HG02623 (cell line): ENCODE measurements around the gene COA1.
"Not testable (repeated sequence)": the region's sequence is repeated elsewhere in the genome, so short reads cannot be mapped to it uniquely, and the experiment has no call there.

Source experiments
- ATAC-seq: cut with Tn5 transposase; IDR thresholded peaks from one replicate; pipeline ENCODE4 v1.9.1; 2021; ENCODE audit warnings: moderate library complexity; ENCODE audit not compliant: unreplicated experiment

The COA1 gene

DNA sequence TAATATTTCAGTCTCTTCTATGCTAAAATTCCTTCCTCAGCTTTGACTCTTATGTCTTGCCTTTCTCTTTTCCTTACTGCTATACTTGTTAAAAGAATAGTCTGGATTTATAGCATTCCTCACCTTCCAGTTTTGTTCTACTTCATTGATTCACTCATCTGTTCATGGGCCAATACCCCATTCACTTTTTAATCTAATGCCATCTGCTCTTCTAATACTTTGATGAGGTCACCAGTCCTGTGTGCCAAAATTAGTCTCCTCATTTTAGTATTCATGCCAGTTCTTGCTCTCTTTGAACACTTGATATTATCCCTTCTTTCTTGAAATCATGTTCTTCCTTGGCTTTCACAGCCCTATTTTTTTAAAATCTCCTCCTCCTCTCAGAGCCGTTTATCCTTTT is 127.1 kb downstream of the COA1 start:
- no peak for ATAC-seq

DNA sequence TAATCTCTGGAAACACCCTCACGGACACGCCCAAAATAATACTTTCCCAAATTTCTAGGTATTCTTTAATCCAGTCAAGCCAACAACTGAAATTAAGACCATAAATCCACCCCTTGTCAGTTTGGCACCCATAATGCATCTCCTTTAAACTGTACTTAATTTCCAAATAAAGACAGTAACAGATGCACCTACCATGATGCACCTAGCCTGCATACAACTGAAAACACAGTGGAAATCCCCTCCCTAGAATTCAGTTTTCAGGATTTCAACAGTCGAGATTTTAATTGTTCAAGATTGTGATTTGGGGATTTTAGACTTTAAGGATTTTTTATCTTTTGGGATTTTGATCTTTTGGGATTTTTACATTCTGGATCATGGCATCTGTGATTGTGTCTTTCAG is 129.3 kb downstream of the COA1 start:
- ATAC-seq: no peak

- ATAC-seq: not testable (repeated sequence)
Observed at GRCh38 chr7:43596426-43596825, 132.9 kb downstream of the COA1 start.

GRCh38 chr7:43594020-43594419 is 135.3 kb downstream of the COA1 start:
- ATAC-seq: no peak

DNA sequence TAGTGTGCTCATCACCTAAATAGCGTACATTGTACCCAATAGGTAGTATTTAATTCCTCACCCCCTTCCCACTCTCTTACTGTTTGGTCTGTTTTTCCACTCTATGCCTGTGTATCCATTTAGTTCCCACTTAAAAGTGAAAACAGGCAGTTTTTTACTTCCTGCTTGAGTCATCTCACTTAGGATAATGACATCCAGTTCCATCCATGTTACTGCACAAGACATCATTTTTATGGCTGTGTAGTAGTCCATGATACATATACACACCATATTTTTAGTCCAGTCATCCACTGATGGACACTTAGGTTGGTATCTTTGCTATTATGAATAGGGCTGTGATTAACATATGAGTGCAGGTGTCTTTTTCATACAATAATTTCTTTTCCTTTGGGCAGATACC is 136.3 kb downstream of the COA1 start:
- ATAC-seq: no peak

GRCh38 chr7:43592326-43592725 is 137.0 kb downstream of the COA1 start:
- no peak for ATAC-seq

DNA sequence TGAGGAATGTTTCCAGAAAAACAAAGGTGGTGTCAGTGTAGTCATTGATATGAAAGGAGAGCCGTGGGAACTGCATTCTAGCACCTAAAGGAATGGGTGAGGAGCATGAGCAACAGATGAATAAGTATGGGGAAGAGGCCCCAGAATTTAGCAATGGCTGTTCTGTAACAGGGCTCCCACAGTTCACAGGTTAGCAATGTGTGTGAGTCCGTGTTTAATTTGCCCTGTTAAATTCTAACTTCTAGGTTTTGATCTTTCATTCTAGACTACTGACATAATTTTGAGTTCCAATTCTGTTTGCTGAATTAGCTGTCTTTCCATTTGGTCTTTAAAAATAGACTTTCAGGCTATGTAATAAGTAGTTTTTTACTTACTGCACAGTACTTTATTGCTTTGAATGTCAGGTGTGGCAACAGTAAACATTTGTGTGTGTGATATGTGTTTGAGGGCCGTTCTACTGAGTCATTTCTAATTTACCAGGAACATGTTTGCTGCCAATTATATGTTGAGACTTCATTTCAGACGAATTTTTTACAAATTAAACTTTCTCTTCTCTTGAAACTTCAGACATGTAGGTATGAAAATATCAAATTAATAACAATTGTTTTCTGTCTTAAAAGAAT is 137.7 kb downstream of the COA1 start:
- no peak for ATAC-seq

DNA sequence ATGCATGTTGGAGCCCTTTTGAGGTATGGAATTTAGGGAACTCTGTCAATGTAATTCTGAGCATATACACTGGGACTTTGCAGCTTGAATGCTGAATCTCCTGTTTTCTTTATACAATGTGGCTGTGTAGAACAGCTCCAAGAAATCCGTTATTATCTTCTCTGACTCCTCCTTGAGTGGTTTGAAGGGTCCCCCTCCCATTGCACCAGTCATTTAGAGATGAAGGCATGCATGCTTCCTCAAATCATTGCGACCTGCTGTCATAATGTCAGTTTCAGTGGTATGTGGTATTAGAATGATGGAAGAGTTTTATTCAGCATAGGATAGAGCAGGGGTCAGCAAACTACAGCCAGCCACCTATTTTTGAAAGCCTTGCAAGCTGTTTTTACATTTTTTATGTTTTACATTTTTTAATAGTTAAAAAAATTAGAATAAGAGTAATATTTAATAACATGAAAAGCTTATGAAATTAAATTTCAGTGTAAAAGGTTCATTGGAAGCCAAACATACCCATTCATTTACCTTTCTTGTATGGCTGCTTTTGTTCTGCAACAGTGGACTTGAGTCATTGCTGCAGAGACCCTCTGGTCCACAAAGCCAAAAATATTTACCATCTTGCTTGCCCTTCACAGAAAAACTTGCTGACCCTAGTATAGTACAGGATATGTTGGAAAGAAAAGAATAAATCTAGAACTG is 138.3 kb downstream of the COA1 start:
- peak; percentile 70 for ATAC-seq

DNA sequence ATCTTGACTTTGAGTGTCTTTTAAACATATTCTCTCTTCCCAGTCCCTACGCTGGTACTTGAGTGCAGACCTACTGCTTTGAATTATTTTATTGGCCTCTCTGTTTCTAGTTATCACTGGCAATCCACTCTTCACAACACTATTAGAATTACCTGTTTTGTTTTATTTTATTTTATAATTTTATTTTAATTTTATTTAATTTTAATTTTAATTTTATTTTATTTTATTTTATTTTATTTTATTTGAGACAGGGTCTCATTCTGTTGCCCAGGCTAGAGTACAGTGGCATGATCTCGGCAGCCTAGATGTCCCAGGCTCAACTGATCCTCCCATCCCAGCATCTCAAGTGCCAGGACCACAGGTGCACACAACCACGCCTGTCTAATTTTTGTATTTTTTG is 139.6 kb downstream of the COA1 start:
- no peak for ATAC-seq
